Lower leg skin (tissue), 3 donors: ENCODE results near the gene RNF215.

Experiments
- CTCF ChIP-seq, 3 donors: fragments of 450-650 bp; IDR thresholded peaks; one replicate each; pipeline ENCODE4 v1.5.1; 2016; ENCODE audit warnings: antibody characterized with exemption in 3 of 3, mild to moderate bottlenecking in 3 of 3, moderate library complexity in 2 of 3
- POLR2A ChIP-seq, 2 donors: fragments of 450-650 bp; IDR thresholded peaks; one replicate each; pipeline ENCODE4 v1.6.1; 2016 to 2017; ENCODE audit warnings: antibody characterized with exemption in 2 of 2, mild to moderate bottlenecking in 1 of 2, moderate library complexity in 1 of 2

- TF ChIP-seq CTCF (IDR thresholded peaks at IDR 0.05), result no peak
- TF ChIP-seq POLR2A (IDR thresholded peaks at IDR 0.05), result no peak
Measured at GRCh38 chr22:30393322-30393680, 6.1 kb upstream of the RNF215 start.
